Measurements from ENCODE around the gene ZNF536. TPM values are rescaled to one million over a fixed set of nuclear protein-coding genes. Genes with fewer than 3 reads are reported as not detected.

ZNF536 gene
- total and polyA plus RNA-seq, 9 of the 15 experiments (the other 6 are each of a cell fraction or from before 2014, with no cell fraction given) = not detected

DNA sequence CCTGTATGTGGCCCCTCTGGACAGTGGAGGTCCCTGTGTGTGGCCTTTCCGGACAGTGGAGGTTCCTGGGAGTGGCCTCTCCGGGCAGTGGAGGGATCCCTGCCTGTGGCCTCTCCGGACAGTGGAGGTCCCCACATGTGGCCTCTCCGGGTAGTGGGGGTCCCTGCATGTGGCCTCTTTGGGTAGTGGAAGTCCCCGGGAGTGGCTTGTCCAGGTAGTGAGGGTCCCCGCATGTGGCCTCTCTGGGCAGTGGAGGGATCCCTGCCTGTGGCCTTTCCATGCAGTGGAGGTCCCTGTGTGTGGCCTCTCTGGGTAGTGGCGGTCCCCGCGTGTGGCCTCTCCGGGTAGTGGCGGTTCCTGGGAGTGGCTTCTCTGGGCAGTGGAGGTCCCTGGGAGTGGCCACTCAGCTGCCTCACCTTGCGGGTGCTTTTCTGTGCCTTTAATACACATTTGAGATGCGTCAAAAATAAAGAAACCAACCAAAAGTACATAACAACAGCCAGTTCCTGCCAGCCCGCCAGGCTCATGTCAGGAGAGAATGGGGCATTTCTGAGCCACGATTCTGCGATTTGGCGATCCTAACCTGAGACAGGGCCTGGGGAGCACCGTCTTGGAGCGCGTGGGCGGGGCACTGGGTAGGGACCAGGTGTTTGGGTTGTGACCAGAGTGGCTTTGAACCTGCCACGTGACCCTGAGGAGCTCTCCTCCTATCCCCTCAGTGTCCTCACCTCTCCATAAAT, 194.7 kb downstream of the ZNF536 start:
- no peaks in the 10 kb centered on the region for H3K9me3 ChIP-seq (replicated peaks; ENCODE audit: control insufficient read depth, insufficient read depth, low read depth, low read length)
- TF ChIP-seq EGR1 (conservative IDR thresholded peaks at IDR 0.05) = peak; percentile 11; the same call in 1 of the 2 replicates
- TF ChIP-seq SRSF1 (IDR thresholded peaks at IDR 0.05; ENCODE audit: low read depth, low read length) = no peak
- TF ChIP-seq, protein P1, sequence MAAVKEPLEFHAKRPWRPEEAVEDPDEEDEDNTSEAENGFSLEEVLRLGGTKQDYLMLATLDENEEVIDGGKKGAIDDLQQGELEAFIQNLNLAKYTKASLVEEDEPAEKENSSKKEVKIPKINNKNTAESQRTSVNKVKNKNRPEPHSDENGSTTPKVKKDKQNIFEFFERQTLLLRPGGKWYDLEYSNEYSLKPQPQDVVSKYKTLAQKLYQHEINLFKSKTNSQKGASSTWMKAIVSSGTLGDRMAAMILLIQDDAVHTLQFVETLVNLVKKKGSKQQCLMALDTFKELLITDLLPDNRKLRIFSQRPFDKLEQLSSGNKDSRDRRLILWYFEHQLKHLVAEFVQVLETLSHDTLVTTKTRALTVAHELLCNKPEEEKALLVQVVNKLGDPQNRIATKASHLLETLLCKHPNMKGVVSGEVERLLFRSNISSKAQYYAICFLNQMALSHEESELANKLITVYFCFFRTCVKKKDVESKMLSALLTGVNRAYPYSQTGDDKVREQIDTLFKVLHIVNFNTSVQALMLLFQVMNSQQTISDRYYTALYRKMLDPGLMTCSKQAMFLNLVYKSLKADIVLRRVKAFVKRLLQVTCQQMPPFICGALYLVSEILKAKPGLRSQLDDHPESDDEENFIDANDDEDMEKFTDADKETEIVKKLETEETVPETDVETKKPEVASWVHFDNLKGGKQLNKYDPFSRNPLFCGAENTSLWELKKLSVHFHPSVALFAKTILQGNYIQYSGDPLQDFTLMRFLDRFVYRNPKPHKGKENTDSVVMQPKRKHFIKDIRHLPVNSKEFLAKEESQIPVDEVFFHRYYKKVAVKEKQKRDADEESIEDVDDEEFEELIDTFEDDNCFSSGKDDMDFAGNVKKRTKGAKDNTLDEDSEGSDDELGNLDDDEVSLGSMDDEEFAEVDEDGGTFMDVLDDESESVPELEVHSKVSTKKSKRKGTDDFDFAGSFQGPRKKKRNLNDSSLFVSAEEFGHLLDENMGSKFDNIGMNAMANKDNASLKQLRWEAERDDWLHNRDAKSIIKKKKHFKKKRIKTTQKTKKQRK (IDR thresholded peaks at IDR 0.05; ENCODE audit: borderline replicate concordance, low read depth, low read length) = no peak
- WGBS (ENCODE audit: insufficient coverage, low coverage, missing lambda C conversion rate) = under 1% methylated on average over 19 of the region's 22 CpGs
- H3K79me2 ChIP-seq (ENCODE audit: control insufficient read depth, insufficient read depth, low read length) = no peaks in the 10 kb centered on the region
- H3K4me2 ChIP-seq (ENCODE audit: insufficient read depth, low read length) = no peak overlapping the region
- intact Hi-C loops (cut with micrococcal nuclease) (no loop called here), in situ Hi-C loops (cut with MboI) (no loop called here)
- CTCF ChIA-PET (ENCODE audit: low intra/inter-chr PET ratio) = no interaction called here
- H2AFZ ChIP-seq (ENCODE audit: low read depth, low read length) = no peak overlapping the region
- H3K4me1 ChIP-seq (replicated peaks in 1 of 2; ENCODE audit: control insufficient read depth in 2 of 2, insufficient read depth in 2 of 2, low read length in 2 of 2) = no peaks in the 10 kb centered on the region
- H4K20me1 ChIP-seq (replicated peaks; ENCODE audit: control insufficient read depth, insufficient read depth, low read length) = no peaks in the 10 kb centered on the region
- H3K36me3 ChIP-seq (ENCODE audit: control insufficient read depth, insufficient read depth, low read length) = no peaks in the 10 kb centered on the region
- BruUV-seq (replicated peaks) = no TSS peak
- peaks cover 2 to 26% of the 10 kb centered on the region in 2 experiments; a peak in 1 of 5 replicates for H3K27me3 ChIP-seq (ENCODE audit: control insufficient read depth in 2 of 2, insufficient read depth in 2 of 2, low read length in 2 of 2)
- H3K27ac ChIP-seq (ENCODE audit: extremely low read depth, low read depth, low read length) = no peak overlapping the region
- POLR2A ChIA-PET = no interaction called here
- ATAC-seq (no peak), DNase-seq (ENCODE audit: extremely low read depth in 1 of 4, low spot score in 3 of 4) (no peak), FAIRE-seq (no peak)
- H3K9me1 ChIP-seq (ENCODE audit: control insufficient read depth, insufficient read depth, low read length) = no peaks in the 10 kb centered on the region
- H3K4me3 ChIP-seq = no peak overlapping the region
- no peak overlapping the region for H3K9ac ChIP-seq (ENCODE audit: insufficient read depth in 1 of 2, low read depth in 2 of 2, low read length in 2 of 2)
